Activated gamma-delta T cell treated with Interleukin-2 at 50 U/mL for 16 hours (primary cell): ENCODE results near the gene GUSB.
"Not testable (repeated sequence)": the region's sequence is repeated elsewhere in the genome, so short reads cannot be mapped to it uniquely, and the experiment has no call there.

Experiments used
- DNase-seq: peaks from one replicate; pipeline ENCODE4 v3.0.0-alpha.2; 2020

GUSB gene

DNA sequence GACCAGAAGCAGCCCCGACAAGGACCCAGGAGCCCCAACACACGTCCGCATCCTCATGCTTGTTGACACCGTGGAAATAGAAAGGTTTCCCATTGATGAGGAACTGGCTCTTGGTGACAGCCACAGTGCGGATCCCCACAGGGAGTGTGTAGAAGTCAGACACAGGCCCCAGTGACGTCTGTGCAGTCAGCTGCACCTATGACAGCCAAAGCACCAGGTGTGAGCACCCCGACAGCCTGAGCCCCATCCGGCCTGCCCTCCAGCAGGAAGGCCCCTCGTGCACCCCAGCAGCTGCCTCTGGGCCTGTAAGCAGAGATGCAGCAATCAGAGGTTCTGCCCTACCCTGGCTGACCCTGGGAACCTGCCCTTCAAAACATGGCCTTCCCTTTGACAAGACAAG is 7.1 kb downstream of the GUSB start:
- no peak for DNase-seq

DNA sequence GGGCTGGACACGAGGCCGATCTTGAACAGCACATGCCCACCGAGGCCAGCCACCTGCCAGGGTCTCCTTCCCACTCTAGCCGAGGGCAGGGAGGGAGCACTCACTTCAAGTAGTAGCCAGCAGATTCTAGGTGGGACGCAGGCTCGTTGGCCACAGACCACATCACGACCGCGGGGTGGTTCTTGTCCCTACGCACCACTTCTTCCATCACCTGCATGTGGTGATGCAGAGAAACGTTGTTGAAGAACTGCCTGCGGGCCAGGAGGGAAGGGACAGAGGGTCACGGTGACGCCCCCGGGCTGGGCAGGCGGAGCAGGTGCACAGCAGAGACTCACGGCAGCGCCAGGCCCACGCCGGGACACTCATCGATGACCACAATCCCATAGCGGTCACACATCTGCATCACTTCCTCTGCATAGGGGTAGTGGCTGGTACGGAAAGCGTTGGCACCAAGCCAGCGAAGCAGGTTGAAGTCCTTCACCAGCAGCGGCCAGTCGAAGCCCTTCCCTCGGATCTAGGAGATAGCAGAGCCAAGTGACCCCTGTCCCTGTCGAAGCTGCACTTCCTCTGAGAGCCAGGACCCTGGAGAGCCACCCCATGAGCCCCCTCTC is 7.7 kb downstream of the GUSB start:
- no peak for DNase-seq

DNA sequence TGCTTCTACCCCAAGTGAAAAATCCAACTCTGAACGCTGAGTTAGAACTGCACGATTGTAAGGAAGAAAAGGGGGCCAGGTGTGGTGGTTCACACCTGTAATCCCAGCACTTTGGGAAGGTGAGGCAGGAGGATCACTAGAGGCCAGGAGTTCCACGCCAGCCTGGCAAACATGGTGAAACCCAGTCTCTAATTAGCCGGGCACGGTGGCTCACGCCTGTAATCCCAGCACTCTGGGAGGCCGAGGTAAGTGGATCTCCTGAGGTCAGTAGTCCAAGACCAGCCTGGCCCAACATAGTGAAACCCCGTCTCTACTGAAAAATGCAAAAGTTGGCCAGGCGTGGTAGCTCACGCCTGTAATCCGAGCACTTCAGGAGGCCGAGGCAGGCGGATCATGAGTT is 9.0 kb downstream of the GUSB start:
- no peak for DNase-seq

DNA sequence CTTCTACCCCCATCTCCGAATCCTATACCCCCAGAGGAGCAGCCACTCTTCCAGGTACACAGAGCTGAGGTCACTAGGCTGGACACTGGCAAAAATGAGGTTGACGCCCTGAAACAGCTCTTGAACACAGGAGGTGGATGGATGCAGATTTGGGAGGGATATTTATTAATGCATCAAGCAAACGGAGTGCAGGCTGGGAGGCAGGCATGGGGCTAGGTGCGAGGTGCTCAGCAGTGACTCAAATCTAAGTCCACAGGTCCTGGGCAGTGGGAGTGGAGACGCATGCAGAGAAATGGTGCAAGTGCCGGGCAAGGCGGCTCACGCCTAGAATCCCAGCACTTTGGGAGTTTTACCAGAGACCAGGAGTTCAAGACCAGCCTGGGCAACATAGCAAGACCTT is 11.0 kb downstream of the GUSB start:
- DNase-seq = no peak

DNA sequence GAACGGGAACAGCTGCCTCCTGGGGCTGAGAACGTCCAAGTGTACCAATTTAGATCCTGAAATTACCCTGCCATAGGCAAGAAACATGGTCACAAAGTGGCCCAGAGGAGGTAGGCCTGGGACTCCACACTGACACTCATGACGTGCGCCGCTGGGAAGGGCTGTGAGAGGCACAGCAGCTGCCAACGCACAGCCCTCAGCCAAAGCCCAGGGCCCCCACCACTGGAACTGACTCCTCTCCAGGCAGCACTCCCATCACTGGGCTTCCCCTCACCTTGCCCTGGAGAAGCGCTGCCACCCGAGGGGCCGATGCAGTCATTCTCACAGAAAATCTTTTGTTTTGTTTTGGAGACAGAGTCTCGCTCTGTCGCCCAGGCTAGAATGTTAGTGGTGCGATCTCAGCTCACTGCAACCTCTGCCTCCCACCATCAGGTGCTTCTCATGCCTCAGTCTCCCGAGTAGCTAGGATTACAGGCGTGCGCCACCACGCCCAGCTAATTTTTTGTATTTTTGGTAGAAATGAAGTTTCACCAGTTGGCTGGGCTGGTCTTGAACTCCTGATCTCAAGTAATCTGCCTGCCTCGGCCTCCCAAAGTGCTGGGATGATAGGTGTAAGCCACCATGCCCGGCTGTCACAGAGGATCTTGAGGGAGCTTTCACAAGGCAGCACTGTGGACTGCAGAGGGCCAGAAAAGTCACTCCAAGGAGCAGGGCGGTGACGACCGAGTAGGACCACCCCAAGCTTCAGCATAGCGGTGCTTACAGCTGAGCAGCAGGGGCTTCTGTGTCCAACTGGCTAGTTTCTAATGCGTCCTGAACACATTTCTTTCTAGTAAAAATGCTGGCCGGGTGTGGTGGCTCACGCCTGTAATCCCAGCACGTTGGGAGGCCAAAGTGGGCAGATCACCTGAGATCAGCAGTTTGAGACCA is 13.5 kb downstream of the GUSB start:
- DNase-seq = no peak

DNA sequence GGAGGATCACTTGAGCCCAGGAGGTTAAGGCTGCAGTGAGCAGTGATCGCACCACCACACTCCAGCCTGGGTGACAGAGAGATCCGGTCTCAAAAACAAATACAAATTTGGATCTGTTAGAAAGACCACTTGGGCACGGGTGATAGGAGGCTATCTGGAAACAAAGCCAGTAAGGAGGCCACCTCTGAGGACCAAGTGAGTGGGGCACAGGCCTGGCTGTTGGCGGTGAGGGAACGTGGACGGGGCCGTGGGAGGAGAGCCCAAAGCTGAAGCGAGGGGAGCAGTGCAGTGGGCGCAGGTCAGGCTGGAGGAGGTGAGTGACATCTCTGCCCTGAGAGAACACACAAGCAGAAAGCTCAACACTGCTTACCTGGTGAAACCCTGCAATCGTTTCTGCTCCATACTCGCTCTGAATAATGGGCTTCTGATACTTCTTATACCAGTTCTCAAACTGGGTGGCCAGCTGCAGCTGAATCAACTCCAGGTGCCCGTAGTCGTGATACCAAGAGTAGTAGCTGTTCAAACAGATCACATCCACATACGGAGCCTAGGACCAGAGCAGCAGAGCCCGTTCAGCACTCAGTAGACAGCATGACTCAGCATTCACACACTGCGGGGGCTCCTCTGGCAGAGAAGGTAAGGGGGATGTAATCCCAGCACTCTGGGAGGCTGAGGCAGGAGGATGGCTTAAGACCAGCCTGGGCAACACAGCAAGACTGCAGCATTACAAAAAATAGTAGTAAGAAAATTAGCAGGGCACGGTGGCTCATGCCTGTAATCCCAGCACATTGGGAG is 14.5 kb downstream of the GUSB start:
- no peak for DNase-seq

DNA sequence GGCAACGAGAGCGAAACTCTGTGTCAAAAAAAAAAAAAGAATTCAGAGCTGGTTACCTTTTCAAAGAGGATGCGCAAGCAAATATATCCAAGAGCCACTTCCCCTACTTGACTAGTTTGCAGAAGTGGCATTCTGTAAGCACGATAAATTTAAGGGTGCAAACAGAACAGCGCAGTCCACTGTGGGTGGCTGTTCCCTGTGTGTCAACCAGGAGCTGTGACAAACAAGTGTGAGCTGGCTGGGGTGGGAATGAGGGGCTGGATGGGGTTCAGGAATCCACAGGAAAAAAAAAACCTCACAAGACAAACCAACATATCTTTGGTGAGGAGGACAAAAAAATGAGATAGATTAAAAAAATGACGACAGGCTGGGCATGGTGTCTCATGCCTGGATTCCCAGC is 15.9 kb downstream of the GUSB start:
- no peak for DNase-seq

DNA sequence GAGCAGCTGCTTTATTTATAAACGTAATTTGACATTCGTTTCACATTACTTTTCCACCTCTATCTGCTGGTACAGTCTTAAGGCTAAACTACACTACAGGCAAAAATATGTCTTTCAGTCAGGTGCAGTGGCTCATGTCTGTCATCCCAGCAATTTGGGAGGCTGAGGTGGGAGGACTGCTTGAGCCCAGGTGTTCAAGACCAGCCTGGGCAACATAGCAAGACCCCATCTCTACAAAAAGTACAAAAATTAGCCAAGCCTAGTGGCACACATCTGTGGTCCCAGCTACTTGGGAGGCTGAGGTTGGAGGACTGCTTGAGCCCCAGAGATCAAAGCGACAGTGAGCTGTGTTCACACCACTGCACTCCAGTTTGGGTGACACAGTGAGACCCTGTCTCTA is 17.3 kb downstream of the GUSB start:
- DNase-seq = not testable (repeated sequence)

DNA sequence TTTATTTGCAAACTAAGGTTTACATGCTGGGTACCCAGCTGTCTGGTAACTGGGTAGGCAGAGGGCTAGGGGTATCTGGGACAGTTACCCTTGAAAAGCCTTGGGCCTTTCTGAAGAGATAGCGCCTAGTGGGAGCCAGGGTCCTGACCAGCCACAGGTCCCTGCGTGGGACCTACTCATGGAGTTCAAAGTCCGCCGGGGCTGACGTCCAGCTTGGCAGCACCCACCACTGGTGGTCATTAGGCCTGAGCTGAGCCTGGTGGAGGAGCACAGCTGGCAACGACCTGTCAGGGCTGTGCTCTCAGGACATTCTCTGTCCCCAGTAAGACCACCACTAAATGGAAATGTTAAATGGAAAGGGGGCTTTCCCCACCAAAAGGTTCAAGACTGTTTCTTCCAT is 20.0 kb downstream of the GUSB start:
- no peak for DNase-seq

DNA sequence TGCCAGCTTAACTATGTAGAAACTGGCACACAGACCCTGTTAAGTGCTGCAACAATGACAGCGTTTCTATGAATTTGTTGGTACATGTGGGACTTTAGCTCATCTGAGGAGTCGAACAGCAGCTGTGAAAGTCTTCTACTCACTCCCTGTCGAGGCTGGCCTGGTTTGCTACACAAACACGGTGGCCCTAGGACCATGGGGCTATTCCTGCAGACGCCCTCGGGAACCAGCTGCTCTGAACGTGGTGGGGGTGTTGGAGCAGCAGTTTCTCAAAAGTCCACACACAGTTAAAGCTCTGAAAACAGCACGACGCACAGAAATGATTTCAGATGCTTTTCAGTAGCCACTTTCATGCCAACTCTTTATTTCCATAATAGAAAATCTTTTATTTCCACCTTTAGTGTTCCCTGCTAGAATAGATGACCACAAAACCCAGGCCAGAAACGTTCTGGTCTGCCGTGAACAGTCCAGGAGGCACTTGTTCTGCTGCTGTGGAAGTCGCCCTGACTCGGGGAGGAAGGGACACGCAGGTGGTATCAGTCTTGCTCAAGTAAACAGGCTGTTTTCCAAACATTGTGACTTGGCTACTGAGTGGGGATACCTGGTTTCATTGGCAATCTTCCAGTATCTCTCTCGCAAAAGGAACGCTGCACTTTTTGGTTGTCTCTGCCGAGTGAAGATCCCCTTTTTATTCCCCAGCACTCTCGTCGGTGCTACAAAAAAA is 21.5 kb downstream of the GUSB start:
- no peak for DNase-seq

DNA sequence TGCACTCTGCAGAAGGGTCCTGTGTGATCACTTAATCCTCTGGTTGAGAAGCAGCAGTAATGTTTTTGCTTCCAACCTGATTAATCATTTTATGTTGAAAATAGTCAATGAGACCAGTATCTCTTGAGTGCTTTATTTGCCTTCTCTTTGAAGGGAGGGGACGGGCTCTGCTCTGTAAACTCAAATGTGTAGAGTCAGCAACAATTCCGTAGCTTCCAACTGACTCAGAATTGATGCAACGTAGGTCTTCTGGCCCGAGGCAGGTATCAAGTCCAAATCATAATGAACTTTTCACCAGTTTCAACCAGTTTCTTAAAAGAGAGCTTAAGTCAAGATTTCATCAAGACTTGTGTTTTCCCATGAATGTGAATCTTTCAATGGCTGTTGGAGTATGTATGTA is 26.3 kb downstream of the GUSB start:
- no peak for DNase-seq

DNA sequence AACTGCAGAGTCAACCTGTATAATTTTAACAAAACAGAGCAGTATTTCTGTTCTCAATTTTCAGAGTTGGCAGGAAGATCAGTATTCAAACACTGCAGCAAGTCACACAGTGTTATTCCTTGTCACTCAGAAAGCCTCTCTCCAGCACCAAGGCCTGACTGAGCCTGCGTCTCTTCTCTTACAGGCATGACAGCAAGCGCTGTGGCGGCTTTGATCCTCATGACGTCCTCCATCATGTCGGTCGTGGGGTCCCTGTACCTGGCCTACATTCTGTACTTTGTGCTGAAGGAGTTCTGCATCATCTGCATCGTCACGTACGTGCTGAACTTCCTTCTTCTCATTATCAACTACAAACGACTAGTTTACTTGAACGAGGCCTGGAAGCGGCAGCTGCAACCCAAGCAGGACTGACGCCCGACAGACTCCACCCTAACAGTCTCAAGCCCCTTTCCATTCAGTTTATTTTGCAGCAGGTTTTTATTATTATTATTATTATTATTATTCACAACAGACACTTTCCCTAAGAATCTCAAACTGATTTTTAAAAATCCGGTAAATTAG is 28.0 kb downstream of the GUSB start:
- DNase-seq = no peak

DNA sequence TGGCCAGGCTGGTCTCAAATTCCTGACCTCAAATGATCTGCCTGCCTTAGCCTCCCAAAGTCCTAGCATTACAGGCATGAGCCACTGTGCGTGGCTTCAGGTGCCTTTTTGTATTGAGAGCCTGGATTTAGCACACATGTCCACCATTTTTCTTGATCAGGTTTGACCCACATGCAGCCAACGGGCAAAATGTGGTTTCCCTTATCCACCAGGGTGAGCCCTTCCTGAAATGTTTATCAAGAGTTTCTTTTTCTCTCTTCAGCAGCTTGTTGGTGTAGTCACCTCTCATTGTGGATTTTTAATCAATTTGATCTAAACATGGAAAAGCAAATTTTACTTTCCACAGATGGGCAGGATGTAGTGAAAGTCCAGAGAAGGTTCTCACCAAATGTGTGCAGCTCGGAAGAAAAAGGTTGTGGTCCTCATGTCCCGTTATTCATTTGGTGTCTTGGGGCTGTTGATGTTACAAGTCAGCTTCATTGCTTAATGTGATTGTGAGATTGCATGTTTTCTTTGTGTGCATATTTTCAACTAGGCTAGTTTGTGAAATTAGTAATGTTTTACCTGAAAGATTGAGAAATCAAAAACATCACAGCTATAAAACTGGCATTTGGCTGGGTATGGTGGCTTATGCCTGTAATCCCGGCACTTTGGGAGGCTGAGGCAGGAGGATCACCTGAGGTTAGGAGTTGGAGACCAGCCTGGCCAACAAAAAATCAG is 28.9 kb downstream of the GUSB start:
- DNase-seq = no peak

DNA sequence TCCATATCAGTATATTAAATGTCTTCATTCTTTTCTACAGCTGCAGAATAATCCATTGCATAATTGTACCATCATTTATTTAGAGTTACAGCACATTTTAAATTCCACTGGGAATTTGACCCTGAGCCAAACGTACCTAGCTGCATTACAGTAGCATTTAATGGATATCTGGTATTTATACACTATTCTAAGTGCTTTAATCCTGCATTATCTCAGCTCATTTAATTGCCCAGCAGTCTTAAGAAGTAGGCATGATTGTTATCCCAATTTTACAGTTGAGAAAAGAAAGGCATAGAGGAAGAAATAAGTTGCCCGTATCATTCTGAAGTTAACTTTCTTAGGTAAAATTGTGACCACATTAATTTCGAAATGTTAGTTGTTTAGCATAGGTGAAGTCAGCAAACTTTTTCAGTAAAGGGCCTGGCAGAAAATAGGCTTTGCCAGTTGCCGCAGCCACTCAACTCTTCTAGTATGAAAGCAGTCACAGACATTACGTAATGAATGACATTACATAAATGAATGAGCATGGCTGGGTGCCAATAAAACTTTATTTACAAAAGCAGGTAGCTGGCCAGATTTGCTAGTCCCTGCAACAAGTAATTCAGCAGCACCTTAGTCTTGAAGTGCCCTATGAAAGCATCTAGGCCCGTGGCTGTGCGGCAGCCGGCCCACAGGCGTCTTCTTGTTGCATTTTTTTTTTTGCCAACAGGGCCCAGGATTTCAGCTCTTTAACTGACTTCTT is 30.0 kb downstream of the GUSB start:
- DNase-seq = no peak

DNA sequence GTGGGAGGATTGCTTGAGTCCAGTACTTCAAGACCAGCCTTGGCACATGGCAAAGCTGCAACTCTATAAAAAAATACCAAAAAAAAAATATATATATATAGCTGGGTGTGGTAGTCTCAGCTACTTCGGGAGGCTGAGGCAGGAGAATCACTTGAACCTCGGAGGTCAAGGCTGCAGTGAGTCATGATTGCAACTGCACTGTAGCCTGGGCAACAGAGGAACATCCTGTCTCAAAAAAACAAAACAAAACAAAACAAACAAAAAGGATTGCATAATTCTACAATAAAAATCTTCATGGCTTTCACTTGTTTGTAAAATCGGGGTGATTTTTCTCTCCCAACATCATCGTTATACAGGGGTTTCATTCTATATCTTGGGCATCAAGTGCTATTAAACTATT is 35.1 kb downstream of the GUSB start:
- no peak for DNase-seq

DNA sequence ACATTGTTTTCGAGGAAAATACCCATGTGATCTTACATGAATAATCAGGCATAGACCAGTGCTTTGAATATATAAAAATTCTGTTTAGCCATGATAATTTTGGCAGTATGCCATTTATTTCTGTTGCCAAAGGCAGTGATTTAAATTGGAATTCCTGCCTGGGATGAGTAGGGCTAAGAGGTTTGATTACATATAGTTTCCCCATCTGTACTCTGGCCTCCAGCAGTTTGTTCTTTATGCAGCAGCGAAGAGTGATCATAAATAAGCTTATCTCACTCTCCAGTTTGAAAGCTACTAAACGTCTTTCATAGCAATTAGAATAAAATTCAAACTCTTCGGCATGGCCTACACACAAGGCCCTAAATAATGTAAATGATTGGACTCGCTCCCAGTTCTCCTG is 36.2 kb downstream of the GUSB start:
- DNase-seq = not testable (repeated sequence)

DNA sequence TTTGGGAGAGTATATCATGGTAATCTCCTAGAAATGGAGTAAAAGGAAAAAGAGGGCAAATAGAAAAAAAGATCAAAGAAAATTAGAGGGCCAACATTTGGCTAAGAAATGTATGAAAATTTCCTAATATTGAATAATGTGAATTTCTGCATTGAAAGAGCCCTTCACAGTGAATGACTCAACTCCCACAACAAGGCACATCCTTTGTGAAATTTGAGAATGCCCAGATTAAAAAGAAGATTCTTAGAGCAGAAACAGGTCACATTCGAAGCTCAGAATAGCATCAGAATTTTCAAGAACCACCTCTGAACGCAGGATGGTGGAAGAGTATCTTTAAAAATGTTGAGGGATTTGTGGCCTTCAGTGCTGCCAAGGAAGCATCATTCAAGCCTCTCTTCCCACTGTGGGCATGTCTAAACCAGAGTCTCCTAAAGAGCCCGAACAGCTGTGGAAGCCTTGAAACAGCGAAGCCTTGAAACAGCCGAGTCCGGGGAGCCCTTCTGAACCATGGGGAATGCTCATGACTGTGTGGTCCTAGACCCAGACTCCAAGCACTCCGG is 43.6 kb downstream of the GUSB start:
- no peak for DNase-seq

DNA sequence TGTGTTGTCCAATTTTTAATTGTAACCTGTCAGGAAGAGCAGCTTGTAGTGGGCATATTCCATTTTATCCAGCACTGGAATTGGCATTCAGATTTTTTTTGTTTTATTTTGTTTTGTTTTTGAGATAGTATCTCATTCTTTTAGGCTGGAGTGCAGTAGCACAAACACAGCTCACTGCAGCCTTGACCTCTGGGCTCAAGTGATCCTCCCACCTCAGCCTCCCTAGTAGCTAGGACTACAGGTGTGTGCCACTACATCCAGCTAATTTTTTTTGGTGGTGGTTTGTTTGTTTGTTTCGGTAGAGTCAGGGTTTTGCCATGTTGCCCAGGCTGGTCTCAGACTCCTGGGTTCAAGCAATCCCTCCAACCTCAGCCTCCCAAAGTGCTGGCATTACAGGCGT is 44.7 kb downstream of the GUSB start:
- DNase-seq = no peak

DNA sequence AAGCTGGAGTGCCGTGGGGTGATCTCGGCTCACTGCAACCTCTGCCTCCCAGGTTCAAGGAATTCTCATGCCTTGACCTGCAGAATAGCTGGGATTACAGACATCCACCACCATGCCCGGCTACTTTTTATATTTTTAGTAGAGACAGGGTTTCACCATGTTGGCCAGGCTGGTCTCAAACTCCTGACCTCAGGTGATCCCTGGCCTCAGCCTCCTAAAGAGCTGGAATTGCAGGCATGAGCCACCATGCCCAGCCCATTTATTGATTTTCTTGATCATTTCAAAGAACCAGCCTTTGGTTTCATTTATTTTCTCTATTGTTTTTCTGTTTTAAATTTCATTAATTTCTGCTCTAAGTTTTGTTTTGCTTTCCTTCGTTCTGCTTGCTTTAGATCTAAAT is 50.3 kb downstream of the GUSB start:
- no peak for DNase-seq

DNA sequence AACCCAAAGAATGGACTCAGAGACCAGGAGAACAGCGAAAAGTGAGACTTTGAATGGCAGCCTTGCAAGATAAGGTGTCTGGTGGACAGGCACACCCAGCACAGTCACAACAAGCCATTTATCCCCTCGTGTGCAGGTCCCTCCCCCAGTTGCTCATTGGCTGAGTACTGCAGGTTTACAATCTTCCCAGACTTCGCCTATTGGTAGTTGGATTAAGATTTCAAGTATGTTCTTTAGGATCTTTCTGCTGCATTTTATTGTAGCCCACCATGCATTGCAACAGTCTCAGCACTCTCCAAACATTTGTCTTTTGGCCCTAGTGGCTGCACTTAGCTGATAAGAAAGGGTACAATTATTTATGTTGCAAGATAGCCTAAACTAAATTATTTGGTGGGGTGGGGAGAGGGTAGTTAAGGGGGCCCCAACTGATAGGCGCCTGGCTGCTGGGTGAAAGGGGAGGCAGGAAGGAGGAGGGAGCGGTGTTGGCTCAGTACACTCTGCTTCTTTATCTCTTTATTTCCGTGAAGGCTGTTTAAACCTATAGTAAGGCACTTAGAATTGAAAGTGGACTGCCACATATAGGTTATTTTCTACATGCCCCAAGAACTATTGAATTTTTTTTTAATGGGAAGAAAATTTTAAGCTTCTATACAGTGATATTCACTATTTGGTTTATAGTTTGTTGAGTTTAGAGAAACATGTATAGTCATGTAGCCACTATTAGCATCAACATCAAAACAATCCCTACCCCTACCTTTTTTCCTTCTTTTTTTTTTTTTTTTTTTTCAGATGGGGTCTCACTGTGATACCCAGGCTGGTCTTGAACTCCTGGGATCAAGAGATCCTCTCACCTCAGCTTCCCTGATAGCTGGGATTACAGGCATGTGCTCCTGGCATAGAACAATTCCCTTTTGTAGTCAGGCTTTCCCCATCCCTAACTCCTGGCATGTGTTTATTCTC is 54.2 kb downstream of the GUSB start:
- no peak for DNase-seq
